CD4-positive, alpha-beta T cell (primary cell): ENCODE data around the gene CACNG6. TPM values are rescaled to one million over a fixed set of nuclear protein-coding genes. Genes with fewer than 3 reads are reported as not detected.

Source experiments
- ATAC-seq: fragments of 200-7000 bp; cut with Tn5 transposase; one replicate; pipeline ENCODE4 v1.10.0; 2022; ENCODE audit warnings: mild to moderate bottlenecking; ENCODE audit not compliant: poor library complexity
- CTCF ChIA-PET: fragments of 350-600 bp; sonication (Branson Sonifier 250); formaldehyde crosslinking; loops from one replicate; lab custom pipeline; 2021; ENCODE audit warnings: antibody characterized with exemption, inconsistent platforms; lab: Charles Lee
- POLR2A ChIA-PET: fragments of 350-600 bp; sonication (Branson Sonifier 250); formaldehyde crosslinking; loops from one replicate; lab custom pipeline; 2021; ENCODE audit warnings: antibody characterized with exemption, inconsistent platforms; lab: Charles Lee
- DNase-seq, 14 experiments: peaks; one replicate each; pipeline ENCODE4 v3.0.0-alpha.2; 2013 to 2020; ENCODE audit warnings: mixed read lengths in 2 of 14
- H3K27ac ChIP-seq, 2 donors: one replicate each; pipeline versions ENCODE4 v1.5.1 to v1.7.0; 2013; ENCODE audit warnings: low read length in 2 of 2, low read depth in 1 of 2, mild to moderate bottlenecking in 1 of 2
- H3K27me3 ChIP-seq, 2 experiments: 1 replicate in 1 of 2; 2 replicates in 1 of 2; pipeline versions ENCODE4 v1.6.1 to v1.7.0; 2013; ENCODE audit warnings: low read length in 2 of 2, control low read depth in 1 of 2, mild to moderate bottlenecking in 1 of 2, moderate library complexity in 1 of 2; ENCODE audit not compliant: insufficient read depth in 2 of 2, control insufficient read depth in 1 of 2
- H3K36me3 ChIP-seq: one replicate; pipeline ENCODE4 v1.6.1; 2013; ENCODE audit warnings: low read length, control low read depth; ENCODE audit not compliant: insufficient read depth
- H3K4me1 ChIP-seq: one replicate; pipeline ENCODE4 v1.6.1; 2013; ENCODE audit warnings: low read length, control low read depth; ENCODE audit not compliant: insufficient read depth
- H3K4me3 ChIP-seq: one replicate; pipeline ENCODE4 v1.5.1; 2013; ENCODE audit warnings: mild to moderate bottlenecking, low read length, moderate library complexity
- H3K9me3 ChIP-seq, 2 experiments: 1 replicate in 1 of 2; 2 replicates in 1 of 2; pipeline versions ENCODE4 v1.6.1 to v1.7.0; 2013; ENCODE audit warnings: low read length in 2 of 2, mild to moderate bottlenecking in 2 of 2, control low read depth in 1 of 2, moderate library complexity in 1 of 2; ENCODE audit not compliant: control insufficient read depth in 1 of 2, insufficient read depth in 1 of 2
- H3K27ac Mint-ChIP-seq: one replicate; pipeline ENCODE4 v1.8.0; 2020; ENCODE audit warnings: mixed read lengths
- H3K27me3 Mint-ChIP-seq: one replicate; pipeline ENCODE4 v1.8.0; 2021; ENCODE audit warnings: mixed read lengths
- H3K36me3 Mint-ChIP-seq: one replicate; pipeline ENCODE4 v1.8.0; 2021; ENCODE audit warnings: low read depth, mixed read lengths
- H3K4me1 Mint-ChIP-seq: one replicate; pipeline ENCODE4 v1.8.0; 2021; ENCODE audit warnings: low read depth, mixed read lengths
- H3K4me3 Mint-ChIP-seq: one replicate; pipeline ENCODE4 v1.8.0; 2020; ENCODE audit warnings: mild to moderate bottlenecking, mixed read lengths
- H3K9me3 Mint-ChIP-seq: one replicate; pipeline ENCODE4 v1.8.0; 2020; ENCODE audit warnings: mixed read lengths
- CTCF ChIP-seq: fragments of 200-600 bp; IDR thresholded peaks from one replicate; pipeline ENCODE4 v1.8.0; 2022; ENCODE audit warnings: antibody characterized with exemption, mild to moderate bottlenecking
- intact Hi-C, 2 experiments: fragments of 100-400 bp; cut with DNase I in 1 of 2; cut with micrococcal nuclease in 1 of 2; formaldehyde crosslinking; loops; one replicate each; pipeline versions ENCODE4 v1.15.1 to v1.9.0; 2023 to 2025; cut with DNase I, micrococcal nuclease
- total RNA-seq, 174 experiments: library from RNA in 2 of 174; stranded (reverse) in 2 of 174; gene quantifications; one replicate each; pipeline ENCODE4 v1.2.3 and lab custom pipeline; 2021 to 2026

CACNG6 gene
- total RNA-seq, 2 experiments from 2014 or later: not detected

DNA sequence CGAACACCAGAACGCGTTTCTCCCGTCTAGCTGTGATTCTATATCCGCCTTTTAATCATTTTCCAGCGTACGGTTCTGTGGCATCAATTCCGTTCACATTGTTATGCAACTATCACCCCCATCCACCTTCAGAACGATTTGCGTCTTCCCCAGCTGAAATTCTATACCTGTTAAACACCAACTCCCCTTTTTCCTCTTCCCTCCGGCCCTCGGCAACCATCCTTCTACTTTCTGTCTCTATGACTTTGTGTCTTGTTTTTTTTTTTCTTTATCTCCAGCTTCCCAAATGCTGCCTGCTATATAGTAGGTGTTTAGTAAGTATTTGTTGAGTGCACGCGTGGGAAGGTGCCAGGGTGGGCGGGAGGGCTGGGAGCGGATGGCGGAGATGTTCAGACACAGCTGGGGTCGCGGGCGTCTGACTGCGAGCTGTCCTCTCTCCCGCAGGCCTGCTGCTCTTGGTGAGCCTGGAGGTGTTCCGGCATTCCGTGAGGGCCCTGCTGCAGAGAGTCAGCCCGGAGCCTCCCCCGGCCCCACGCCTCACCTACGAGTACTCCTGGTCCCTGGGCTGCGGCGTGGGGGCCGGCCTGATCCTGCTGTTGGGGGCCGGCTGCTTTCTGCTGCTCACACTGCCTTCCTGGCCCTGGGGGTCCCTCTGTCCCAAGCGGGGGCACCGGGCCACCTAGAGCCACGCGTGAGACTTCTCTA is 20.2 kb downstream of the CACNG6 start:
- no peaks in the 10 kb centered on the region for H3K9me3 Mint-ChIP-seq
- H3K4me3 ChIP-seq: no peak overlapping the region
- ChIA-PET POLR2A (no interaction called here), CTCF (no interaction called here)
- H3K4me1 Mint-ChIP-seq: no peaks in the 10 kb centered on the region
- H3K36me3 ChIP-seq: no peaks in the 10 kb centered on the region
- H3K9me3 ChIP-seq: peaks cover 0 to 4% of the 10 kb centered on the region in 2 experiments
- ATAC-seq: no peak
- H3K4me3 Mint-ChIP-seq: no peak overlapping the region
- peaks cover 50% of the 10 kb centered on the region for H3K27me3 Mint-ChIP-seq
- no peak for TF ChIP-seq CTCF
- H3K36me3 Mint-ChIP-seq: no peaks in the 10 kb centered on the region
- peaks cover 4 to 7% of the 10 kb centered on the region in 2 experiments for H3K27me3 ChIP-seq
- H3K27ac ChIP-seq: no peak overlapping the region
- DNase-seq: no peak
- intact Hi-C loops: no loop called here
- no peaks in the 10 kb centered on the region for H3K4me1 ChIP-seq
- no peak overlapping the region for H3K27ac Mint-ChIP-seq

- H3K4me1 ChIP-seq: no peaks in the 10 kb centered on the region
- Mint-ChIP-seq H3K27ac (no peak overlapping the region), H3K36me3 (no peaks in the 10 kb centered on the region), H3K4me3 (no peak overlapping the region), H3K27me3 (peaks cover 53% of the 10 kb centered on the region), H3K4me1 (no peaks in the 10 kb centered on the region), H3K9me3 (no peaks in the 10 kb centered on the region)
- ATAC-seq (no peak), DNase-seq (no peak)
- H3K9me3 ChIP-seq: peaks cover 0 to 4% of the 10 kb centered on the region in 2 experiments
- no peaks in the 10 kb centered on the region for H3K36me3 ChIP-seq
- H3K27ac ChIP-seq: no peak overlapping the region
- H3K4me3 ChIP-seq: no peak overlapping the region
- TF ChIP-seq CTCF: no peak
- ChIA-PET CTCF (interaction anchor here (0.9 kb wide), 1 partner anchor 10 kb away, joined by 3 read pairs; no protein-coding TSS in a partner anchor), POLR2A (no interaction called here)
- peaks cover 2 to 6% of the 10 kb centered on the region in 2 experiments for H3K27me3 ChIP-seq
- intact Hi-C loops: no loop called here
Measured at GRCh38 chr19:54013866-54014265, 22.4 kb downstream of the CACNG6 start.

GRCh38 chr19:54014920-54015560 is 23.6 kb downstream of the CACNG6 start:
- ChIA-PET POLR2A (no interaction called here), CTCF (no interaction called here)
- Mint-ChIP-seq H3K4me3 (no peak overlapping the region), H3K36me3 (no peaks in the 10 kb centered on the region), H3K9me3 (no peaks in the 10 kb centered on the region), H3K4me1 (no peaks in the 10 kb centered on the region), H3K27me3 (peaks cover 53% of the 10 kb centered on the region), H3K27ac (no peak overlapping the region)
- peaks cover 0 to 4% of the 10 kb centered on the region in 2 experiments for H3K9me3 ChIP-seq
- no peak overlapping the region for H3K4me3 ChIP-seq
- intact Hi-C loops: no loop called here
- DNase-seq (no peak), ATAC-seq (no peak)
- no peak overlapping the region for H3K27ac ChIP-seq
- H3K4me1 ChIP-seq: no peaks in the 10 kb centered on the region
- H3K36me3 ChIP-seq: no peaks in the 10 kb centered on the region
- no peak for TF ChIP-seq CTCF
- H3K27me3 ChIP-seq: peaks cover 2 to 6% of the 10 kb centered on the region in 2 experiments
